AG04449 (cell line): ENCODE results near the gene VPS39.

Experiments used
- CTCF ChIA-PET: fragments of 350-600 bp; formaldehyde crosslinking; extraction: SDS; loops from one replicate; lab custom pipeline; 2021; ENCODE audit warnings: antibody characterized with exemption; lab: Yijun Ruan, JAX
- POLR2A ChIA-PET: fragments of 400-600, 350-600 bp; formaldehyde crosslinking; extraction: SDS; loops from one replicate; lab custom pipeline; 2020; ENCODE audit warnings: antibody characterized with exemption, inconsistent platforms; lab: Yijun Ruan, JAX
- DNase-seq: peaks from one replicate; pipeline ENCODE4 v3.0.0-alpha.2; 2010; ENCODE audit warnings: low read depth, low spot score
- H3K4me3 ChIP-seq: 2 replicates; pipeline ENCODE4 v1.5.1; 2011; ENCODE audit warnings: low read depth, mild to moderate bottlenecking, control low read depth, low read length
- CTCF ChIP-seq: IDR thresholded peaks from one replicate; pipeline ENCODE4 v1.5.1; 2011; ENCODE audit warnings: mild to moderate bottlenecking, moderate library complexity, low read length, control low read depth, inconsistent platforms; ENCODE audit not compliant: insufficient read depth; ENCODE audit errors: missing control alignments

The VPS39 gene

GRCh38 chr15:42171122-42171521 lies 37.0 kb downstream of the VPS39 start:
- CTCF ChIA-PET = interaction anchor here (1.6 kb wide), 1 partner anchor 214 kb away, joined by 4 read pairs; no protein-coding TSS in a partner anchor
- POLR2A ChIA-PET = no interaction called here

GRCh38 chr15:42166225-42166940 lies 41.7 kb downstream of the VPS39 start:
- no peak overlapping the region for H3K4me3 ChIP-seq
- ChIA-PET POLR2A (no interaction called here), CTCF (no interaction called here)
- DNase-seq = no peak
- TF ChIP-seq CTCF = no peak

More at GRCh38 chr15:42171122-42171521, 37.0 kb downstream of the VPS39 start:
- H3K4me3 ChIP-seq = no peak overlapping the region
- TF ChIP-seq CTCF = no peak
- DNase-seq = no peak

- ChIA-PET CTCF (interaction anchor here (1.0 to 1.9 kb wide), 5 partner anchors 9 to 220 kb away, joined by 3 to 7 read pairs (median 3); partner anchors contain the start of gene PLA2G4F), POLR2A (no interaction called here)
- no peak for TF ChIP-seq CTCF
- no peak overlapping the region for H3K4me3 ChIP-seq
- DNase-seq = no peak
Measured at GRCh38 chr15:42165106-42165505, 43.0 kb downstream of the VPS39 start.

GRCh38 chr15:42163947-42164550 lies 44.1 kb downstream of the VPS39 start:
- POLR2A ChIA-PET = no interaction called here

GRCh38 chr15:42163291-42163690 lies 44.8 kb downstream of the VPS39 start:
- no peak for DNase-seq
- no peak for TF ChIP-seq CTCF
- ChIA-PET POLR2A (no interaction called here), CTCF (interaction anchor here (1.4 kb wide), 1 partner anchor 9 kb away, joined by 3 read pairs; no protein-coding TSS in a partner anchor)
- no peak overlapping the region for H3K4me3 ChIP-seq

More at GRCh38 chr15:42163947-42164550, 44.1 kb downstream of the VPS39 start:
- TF ChIP-seq CTCF = no peak
- CTCF ChIA-PET = interaction anchor here (0.8 to 1.9 kb wide), 5 partner anchors 10 to 221 kb away, joined by 3 to 7 read pairs (median 4); no protein-coding TSS in a partner anchor
- DNase-seq = no peak
- H3K4me3 ChIP-seq = no peak overlapping the region

- ChIA-PET CTCF (no interaction called here), POLR2A (no interaction called here)
- no peak for DNase-seq
- H3K4me3 ChIP-seq = no peak overlapping the region
- no peak for TF ChIP-seq CTCF
Measured at GRCh38 chr15:42160136-42160535, 48.0 kb downstream of the VPS39 start.
